RWPE1 (cell line): ENCODE data around the gene SLC10A1.
"Not testable (repeated sequence)": the region's sequence is repeated elsewhere in the genome, so short reads cannot be mapped to it uniquely, and the experiment has no call there.

Experiments
- CTCF ChIA-PET: fragments of 350-600 bp; sonication (Branson Sonifier 250); formaldehyde crosslinking; extraction: SDS; loops from one replicate; lab custom pipeline; 2021; lab: Yijun Ruan, JAX
- POLR2A ChIA-PET: fragments of 400-600 bp; formaldehyde crosslinking; extraction: SDS; loops from one replicate; lab custom pipeline; 2020; ENCODE audit warnings: antibody characterized with exemption; ENCODE audit not compliant: low non-redundant PET; lab: Yijun Ruan, JAX
- DNase-seq: peaks from one replicate; pipeline ENCODE4 v3.0.0; 2012; ENCODE audit warnings: low spot score
- H3K27ac ChIP-seq: fragments of 450-650 bp; 2 replicates; pipeline ENCODE4 v1.5.1; 2017
- CTCF ChIP-seq: fragments of 450-650 bp; conservative IDR thresholded peaks from 2 replicates; pipeline ENCODE4 v1.5.1; 2017; ENCODE audit warnings: low read depth, mild to moderate bottlenecking

SLC10A1 gene

GRCh38 chr14:69820991-69821390 lies 23.9 kb upstream of the SLC10A1 start:
- ChIA-PET CTCF (interaction anchor here (0.6 to 0.8 kb wide), 3 partner anchors 246 to 1152 kb away, joined by 4 to 6 read pairs (median 4); no protein-coding TSS in a partner anchor), POLR2A (no interaction called here)
- no peak overlapping the region for H3K27ac ChIP-seq
- TF ChIP-seq CTCF = no peak
- no peak for DNase-seq

- DNase-seq = no peak
- ChIA-PET POLR2A (no interaction called here), CTCF (interaction anchor here (1.6 to 2.8 kb wide), 2 partner anchors 208 to 254 kb away, joined by 16 to 44 read pairs; no protein-coding TSS in a partner anchor)
- H3K27ac ChIP-seq = no peak overlapping the region
- no peak for TF ChIP-seq CTCF
These were observed 22.6 kb upstream of the SLC10A1 start for GRCh38 chr14:69819607-69820006.

- peak; percentile 81 for TF ChIP-seq CTCF
- DNase-seq = peak; percentile 68
- no peak overlapping the region for H3K27ac ChIP-seq
- ChIA-PET CTCF (interaction anchor here (0.5 to 2.8 kb wide), 16 partner anchors 8 to 511 kb away, joined by 3 to 44 read pairs (median 4); partner anchors contain the start of gene SMOC1), POLR2A (no interaction called here)
These were observed 21.7 kb upstream of the SLC10A1 start for GRCh38 chr14:69818758-69819191.

- DNase-seq = no peak
- ChIA-PET POLR2A (no interaction called here), CTCF (interaction anchor here (0.6 to 1.4 kb wide), 3 partner anchors 211 to 258 kb away, joined by 3 to 9 read pairs (median 3); no protein-coding TSS in a partner anchor)
- TF ChIP-seq CTCF = no peak
- no peak overlapping the region for H3K27ac ChIP-seq
These were observed 19.2 kb upstream of the SLC10A1 start for GRCh38 chr14:69816216-69816615.

- POLR2A ChIA-PET = no interaction called here
- no peak overlapping the region for H3K27ac ChIP-seq
- CTCF ChIA-PET = interaction anchor here (1.6 kb wide), 1 partner anchor 258 kb away, joined by 3 read pairs; no protein-coding TSS in a partner anchor
- TF ChIP-seq CTCF = no peak
- no peak for DNase-seq
These were observed 18.5 kb upstream of the SLC10A1 start for GRCh38 chr14:69815556-69815955.

GRCh38 chr14:69814397-69814796 lies 17.4 kb upstream of the SLC10A1 start:
- no peak overlapping the region for H3K27ac ChIP-seq
- no peak for TF ChIP-seq CTCF
- DNase-seq = no peak
- POLR2A ChIA-PET = no interaction called here
- CTCF ChIA-PET = interaction anchor here (0.7 to 1.6 kb wide), 2 partner anchors 214 to 259 kb away, joined by 3 read pairs; no protein-coding TSS in a partner anchor

GRCh38 chr14:69813346-69813745 lies 16.3 kb upstream of the SLC10A1 start:
- POLR2A ChIA-PET = not testable (repeated sequence)
- CTCF ChIA-PET = interaction anchor here (0.7 kb wide), 1 partner anchor 543 kb away, joined by 3 read pairs; no protein-coding TSS in a partner anchor

More at GRCh38 chr14:69813346-69813745, 16.3 kb upstream of the SLC10A1 start:
- DNase-seq, H3K27ac ChIP-seq: not testable (repeated sequence)
